ENCODE measurements around the gene PRMT3. TPM values are rescaled to one million over a fixed set of nuclear protein-coding genes. Genes with fewer than 3 reads are reported as not detected.
"Not testable (repeated sequence)": the region's sequence is repeated elsewhere in the genome, so short reads cannot be mapped to it uniquely, and the experiment has no call there.

PRMT3 gene
- total RNA-seq, 1 experiment from 2014 or later: 24.0 TPM

DNA sequence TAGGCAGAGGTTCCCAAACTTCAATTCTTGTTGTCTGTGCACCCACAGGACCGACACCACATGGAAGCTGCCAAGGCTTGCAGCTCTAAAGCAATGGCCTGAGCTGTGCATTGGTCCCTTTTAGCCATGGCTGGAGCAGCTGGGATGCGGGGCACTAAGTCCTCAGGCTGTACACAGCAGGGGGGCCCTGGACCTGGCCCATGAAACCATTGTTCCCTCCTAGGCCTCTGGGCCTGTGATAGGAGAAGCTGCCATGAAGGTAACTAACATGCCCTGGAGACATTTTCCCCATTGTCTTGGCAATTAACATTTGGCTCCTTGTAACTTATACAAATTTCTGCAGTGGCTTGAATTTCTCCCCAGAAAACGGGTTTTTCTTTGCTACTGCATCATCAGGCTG is 168.3 kb downstream of the PRMT3 start:
- H3K4me1 Mint-ChIP-seq (ENCODE audit: low read depth, unreplicated experiment): no peaks in the 10 kb centered on the region
- CTCF ChIA-PET: no interaction called here
- no peak for DNase-seq
- TF ChIP-seq, protein P1, sequence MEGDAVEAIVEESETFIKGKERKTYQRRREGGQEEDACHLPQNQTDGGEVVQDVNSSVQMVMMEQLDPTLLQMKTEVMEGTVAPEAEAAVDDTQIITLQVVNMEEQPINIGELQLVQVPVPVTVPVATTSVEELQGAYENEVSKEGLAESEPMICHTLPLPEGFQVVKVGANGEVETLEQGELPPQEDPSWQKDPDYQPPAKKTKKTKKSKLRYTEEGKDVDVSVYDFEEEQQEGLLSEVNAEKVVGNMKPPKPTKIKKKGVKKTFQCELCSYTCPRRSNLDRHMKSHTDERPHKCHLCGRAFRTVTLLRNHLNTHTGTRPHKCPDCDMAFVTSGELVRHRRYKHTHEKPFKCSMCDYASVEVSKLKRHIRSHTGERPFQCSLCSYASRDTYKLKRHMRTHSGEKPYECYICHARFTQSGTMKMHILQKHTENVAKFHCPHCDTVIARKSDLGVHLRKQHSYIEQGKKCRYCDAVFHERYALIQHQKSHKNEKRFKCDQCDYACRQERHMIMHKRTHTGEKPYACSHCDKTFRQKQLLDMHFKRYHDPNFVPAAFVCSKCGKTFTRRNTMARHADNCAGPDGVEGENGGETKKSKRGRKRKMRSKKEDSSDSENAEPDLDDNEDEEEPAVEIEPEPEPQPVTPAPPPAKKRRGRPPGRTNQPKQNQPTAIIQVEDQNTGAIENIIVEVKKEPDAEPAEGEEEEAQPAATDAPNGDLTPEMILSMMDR (IDR thresholded peaks at IDR 0.05; ENCODE audit: unreplicated experiment): no peak
- H3K36me3 Mint-ChIP-seq (ENCODE audit: insufficient read depth, unreplicated experiment): no peaks in the 10 kb centered on the region
- peaks cover 4% of the 10 kb centered on the region for H3K9me3 Mint-ChIP-seq (ENCODE audit: low read depth, unreplicated experiment)
- intact Hi-C loops (cut with micrococcal nuclease; ENCODE audit: unreplicated experiment): no loop called here
- no peak overlapping the region for H3K27ac Mint-ChIP-seq (ENCODE audit: unreplicated experiment)
- H3K4me3 Mint-ChIP-seq (ENCODE audit: low read depth, unreplicated experiment): no peak overlapping the region
- H3K27me3 Mint-ChIP-seq (ENCODE audit: unreplicated experiment): peaks cover 6% of the 10 kb centered on the region
- no TSS peak for BruUV-seq (replicated peaks)

DNA sequence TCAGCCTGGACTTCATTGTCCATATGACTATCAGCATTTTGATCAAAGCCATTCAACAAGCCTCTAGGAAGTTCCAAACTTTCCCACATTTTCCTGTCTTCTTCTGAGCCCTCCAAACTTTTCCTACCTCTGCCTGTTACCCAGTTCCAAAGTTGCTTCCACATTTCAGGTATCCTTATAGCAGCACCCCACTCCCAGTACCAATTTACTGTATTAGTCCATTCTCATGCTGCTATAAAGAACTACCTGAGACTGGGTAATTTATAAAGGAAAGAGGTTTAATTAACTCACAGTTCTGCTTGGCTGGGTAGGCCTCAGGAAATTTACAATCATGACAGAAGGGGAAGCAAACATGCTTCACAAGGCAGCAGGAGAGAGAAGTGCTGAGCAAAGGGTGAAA is 168.9 kb downstream of the PRMT3 start:
- peaks cover 12% of the 10 kb centered on the region for H3K27me3 Mint-ChIP-seq (ENCODE audit: unreplicated experiment)
- intact Hi-C loops (cut with micrococcal nuclease; ENCODE audit: unreplicated experiment); H3K36me3 Mint-ChIP-seq (ENCODE audit: insufficient read depth, unreplicated experiment); DNase-seq; H3K4me1 Mint-ChIP-seq (ENCODE audit: low read depth, unreplicated experiment); H3K4me3 Mint-ChIP-seq (ENCODE audit: low read depth, unreplicated experiment); H3K27ac Mint-ChIP-seq (ENCODE audit: unreplicated experiment); H3K9me3 Mint-ChIP-seq (ENCODE audit: low read depth, unreplicated experiment); BruUV-seq (replicated peaks); CTCF ChIA-PET: not testable (repeated sequence)

DNA sequence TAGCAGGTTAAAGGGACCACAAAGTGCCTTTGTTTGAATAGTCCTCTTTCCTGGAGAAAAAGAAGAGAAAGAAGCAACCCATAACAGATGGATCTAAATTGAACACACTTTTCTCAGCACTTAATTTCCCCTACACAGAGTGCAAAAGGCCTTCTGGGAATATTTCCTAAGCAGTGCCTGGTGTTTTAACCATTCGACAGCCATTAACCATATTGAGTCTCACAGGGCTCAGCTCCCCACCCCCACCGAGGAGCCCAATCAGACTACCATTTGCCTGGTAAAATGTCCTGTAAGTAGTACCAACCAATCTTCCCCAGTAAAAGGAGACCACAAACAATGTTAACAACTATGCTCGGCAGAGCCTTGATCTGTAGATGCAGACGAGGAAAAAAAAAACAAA is 171.2 kb downstream of the PRMT3 start:
- DNase-seq: no peak
- Mint-ChIP-seq H3K4me3 (ENCODE audit: low read depth, unreplicated experiment) (no peak overlapping the region), H3K9me3 (ENCODE audit: low read depth, unreplicated experiment) (peaks cover 4% of the 10 kb centered on the region), H3K36me3 (ENCODE audit: insufficient read depth, unreplicated experiment) (no peaks in the 10 kb centered on the region), H3K27me3 (ENCODE audit: unreplicated experiment) (peaks cover 21% of the 10 kb centered on the region), H3K27ac (ENCODE audit: unreplicated experiment) (no peak overlapping the region), H3K4me1 (ENCODE audit: low read depth, unreplicated experiment) (no peaks in the 10 kb centered on the region)
- CTCF ChIA-PET: no interaction called here
- intact Hi-C loops (cut with micrococcal nuclease; ENCODE audit: unreplicated experiment): no loop called here
- no TSS peak for BruUV-seq (replicated peaks)
- TF ChIP-seq, protein P1 (IDR thresholded peaks at IDR 0.05; ENCODE audit: unreplicated experiment): no peak

Other genes with a start within 250 kb of the PRMT3 start
- not detected in 2 replicates for gene DBX1, start 227.2 kb upstream of the PRMT3 start, total RNA-seq (2022)
- 94.7 and 106 TPM in 2 replicates for gene HTATIP2, start 24.0 kb upstream of the PRMT3 start, total RNA-seq (2022)
- not detected in 2 replicates for gene SLC6A5, start 211.9 kb downstream of the PRMT3 start, total RNA-seq (2022)